Measurements from ENCODE around the gene EMILIN3. TPM values are rescaled to one million over a fixed set of nuclear protein-coding genes. Genes with fewer than 3 reads are reported as not detected.

The EMILIN3 gene
- total RNA-seq, 2 experiments from 2014 or later = not detected

GRCh38 chr20:41327178-41327577, 39.4 kb downstream of the EMILIN3 start:
- no peak for TF ChIP-seq CTCF (IDR thresholded peaks at IDR 0.05)
- CTCF ChIA-PET = interaction anchor here (1.0 to 2.4 kb wide), 3 partner anchors 11 to 192 kb away, joined by 5 to 8 read pairs (median 6); no protein-coding TSS in a partner anchor
- no peak for DNase-seq
- Mint-ChIP-seq H3K27ac (no peak overlapping the region), H3K36me3 (ENCODE audit: low read depth) (no peaks in the 10 kb centered on the region), H3K4me1 (ENCODE audit: low read depth) (peaks cover 14% of the 10 kb centered on the region), H3K9me3 (no peaks in the 10 kb centered on the region), H3K4me3 (no peak overlapping the region), H3K27me3 (no peaks in the 10 kb centered on the region)
- intact Hi-C loops (cut with micrococcal nuclease) = no loop called here
- POLR2A ChIA-PET = interaction anchor here (0.6 to 0.8 kb wide), 2 partner anchors 131 to 136 kb away, joined by 3 to 4 read pairs; no protein-coding TSS in a partner anchor
- ATAC-seq = no peak

GRCh38 chr20:41320976-41321375, 45.6 kb downstream of the EMILIN3 start:
- Mint-ChIP-seq H3K9me3 (no peaks in the 10 kb centered on the region), H3K4me3 (no peak overlapping the region), H3K4me1 (ENCODE audit: low read depth) (peaks cover 15% of the 10 kb centered on the region), H3K27ac (no peak overlapping the region), H3K27me3 (no peaks in the 10 kb centered on the region), H3K36me3 (ENCODE audit: low read depth) (no peaks in the 10 kb centered on the region)
- ChIA-PET POLR2A (no interaction called here), CTCF (interaction anchor here (1.5 to 2.3 kb wide), 3 partner anchors 10 to 186 kb away, joined by 3 to 7 read pairs (median 3); no protein-coding TSS in a partner anchor)
- ATAC-seq (no peak), DNase-seq (no peak)
- TF ChIP-seq CTCF (IDR thresholded peaks at IDR 0.05) = no peak
- intact Hi-C loops (cut with micrococcal nuclease) = no loop called here

- no peak for DNase-seq
- ATAC-seq = no peak
- Mint-ChIP-seq H3K9me3 (no peaks in the 10 kb centered on the region), H3K4me1 (ENCODE audit: low read depth) (peaks cover 18% of the 10 kb centered on the region), H3K27ac (no peak overlapping the region), H3K4me3 (no peak overlapping the region), H3K36me3 (ENCODE audit: low read depth) (no peaks in the 10 kb centered on the region), H3K27me3 (no peaks in the 10 kb centered on the region)
- POLR2A ChIA-PET = no interaction called here
- intact Hi-C loops (cut with micrococcal nuclease) = no loop called here
- CTCF ChIA-PET = interaction anchor here (1.7 kb wide), 1 partner anchor 15 kb away, joined by 3 read pairs; no protein-coding TSS in a partner anchor
- TF ChIP-seq CTCF (IDR thresholded peaks at IDR 0.05) = no peak
These were observed 46.2 kb downstream of the EMILIN3 start for GRCh38 chr20:41320441-41320840.

GRCh38 chr20:41318271-41318649, 48.4 kb downstream of the EMILIN3 start:
- Mint-ChIP-seq H3K36me3 (ENCODE audit: low read depth) (no peaks in the 10 kb centered on the region), H3K4me1 (ENCODE audit: low read depth) (peaks cover 31% of the 10 kb centered on the region), H3K27ac (peak overlapping the region; percentile 61), H3K27me3 (no peaks in the 10 kb centered on the region), H3K4me3 (peak overlapping the region; percentile 50), H3K9me3 (no peaks in the 10 kb centered on the region)
- intact Hi-C loops (cut with micrococcal nuclease) = no loop called here
- no peak for ATAC-seq
- POLR2A ChIA-PET = interaction anchor here (0.7 to 1.8 kb wide), 2 partner anchors 11 to 162 kb away, joined by 3 to 7 read pairs; no protein-coding TSS in a partner anchor
- CTCF ChIA-PET = interaction anchor here (0.8 to 1.0 kb wide), 2 partner anchors 21 to 223 kb away, joined by 3 to 5 read pairs; no protein-coding TSS in a partner anchor
- TF ChIP-seq CTCF (IDR thresholded peaks at IDR 0.05) = no peak
- DNase-seq = no peak

GRCh38 chr20:41317546-41318270, 48.9 kb downstream of the EMILIN3 start, which contains the start of gene ZHX3:
Gene ZHX3 (minus strand): TSS chr20:41317731. CDS start chr20:41204916, 112,815 bp downstream.
- peak within 1 kb of the TSS; percentile 91 for H3K4me3 Mint-ChIP-seq
- POLR2A ChIA-PET = interaction anchor here (1.4 to 1.8 kb wide), 2 partner anchors 161 to 375 kb away, joined by 5 to 7 read pairs; no protein-coding TSS in a partner anchor
- ATAC-seq = peak; percentile 99
- H3K36me3 Mint-ChIP-seq (ENCODE audit: low read depth) = no peaks in the 10 kb centered on the region
- no peak for TF ChIP-seq CTCF (IDR thresholded peaks at IDR 0.05)
- DNase-seq = peak; percentile 96
- peaks cover 31% of the 10 kb centered on the region for H3K4me1 Mint-ChIP-seq (ENCODE audit: low read depth)
- no peaks in the 10 kb centered on the region for H3K9me3 Mint-ChIP-seq
- intact Hi-C loops (cut with micrococcal nuclease) = no loop called here
- peak within 1 kb of the TSS; percentile 87 for H3K27ac Mint-ChIP-seq
- CTCF ChIA-PET = interaction anchor here (1.0 kb wide), 1 partner anchor 22 kb away, joined by 5 read pairs; no protein-coding TSS in a partner anchor
- no peaks in the 10 kb centered on the region for H3K27me3 Mint-ChIP-seq
